SK-N-SH (cell line): ENCODE measurements around the gene PEAK1. TPM values are rescaled to one million over a fixed set of nuclear protein-coding genes. Genes with fewer than 3 reads are reported as not detected.

ENCODE experiments used
- CTCF ChIA-PET: fragments of 300-600, 350-600 bp; formaldehyde crosslinking; extraction: SDS; loops from one replicate; lab custom pipeline; 2021; lab: Yijun Ruan, JAX
- POLR2A ChIA-PET: fragments of 350-600 bp; sonication (Branson Sonifier 250); formaldehyde crosslinking; extraction: SDS; loops from one replicate; lab custom pipeline; 2020; ENCODE audit warnings: antibody characterized with exemption, inconsistent platforms; lab: Yijun Ruan, JAX
- DNase-seq: peaks from one replicate; pipeline ENCODE4 v3.0.0; 2012
- H2AFZ ChIP-seq: fragments of 200-600 bp; sonication (generic); 2 replicates; pipeline ENCODE4 v1.8.1; 2016; ENCODE audit warnings: antibody characterized with exemption, mild to moderate bottlenecking, low read depth
- H3F3A ChIP-seq: fragments of 200-600 bp; sonication (generic); replicated peaks from 2 replicates; pipeline ENCODE3; 2016; ENCODE audit warnings: antibody characterized with exemption, mild to moderate bottlenecking; ENCODE audit not compliant: insufficient read depth
- H3K27ac ChIP-seq, 2 experiments: fragments of 200-500 bp in 1 of 2; fragments of 200-600 bp in 1 of 2; sonication (Bioruptor generic) in 1 of 2; sonication (generic), shearing (Covaris generic) in 1 of 2; 2 replicates each; pipeline versions ENCODE4 v1.5.1 to v1.6.1; 2014 to 2016; ENCODE audit warnings: low read depth in 2 of 2, inconsistent platforms in 1 of 2, low read length in 1 of 2, mild to moderate bottlenecking in 1 of 2, mixed read lengths in 1 of 2
- H3K27me3 ChIP-seq: fragments of 200-600 bp; sonication (generic), shearing (Covaris generic); 2 replicates; pipeline ENCODE4 v1.6.1; 2016; ENCODE audit warnings: mixed run types; ENCODE audit not compliant: insufficient read depth
- H3K36me3 ChIP-seq, 2 experiments: fragments of 200-500 bp in 1 of 2; fragments of 200-600 bp in 1 of 2; sonication (Bioruptor generic) in 1 of 2; sonication (generic) in 1 of 2; replicated peaks in 1 of 2; 2 replicates each; pipeline versions ENCODE3 to v1.5.1; 2014 to 2016; ENCODE audit warnings: low read length in 1 of 2, mild to moderate bottlenecking in 1 of 2; ENCODE audit not compliant: insufficient read depth in 2 of 2, control insufficient read depth in 1 of 2
- H3K4me1 ChIP-seq, 2 experiments: fragments of 200-500 bp in 1 of 2; fragments of 200-600 bp in 1 of 2; sonication (Bioruptor generic) in 1 of 2; sonication (generic), shearing (Covaris generic) in 1 of 2; 2 replicates each; pipeline versions ENCODE4 v1.5.1 to v1.6.1; 2014 to 2016; ENCODE audit warnings: low read depth in 1 of 2, low read length in 1 of 2, mixed run types in 1 of 2; ENCODE audit not compliant: insufficient read depth in 2 of 2, control insufficient read depth in 1 of 2
- H3K4me2 ChIP-seq: fragments of 200-600 bp; sonication (generic), shearing (Covaris generic); 2 replicates; pipeline ENCODE4 v1.6.1; 2017; ENCODE audit warnings: mixed run types
- H3K4me3 ChIP-seq, 2 experiments: fragments of 200-500 bp in 1 of 2; fragments of 200-600 bp in 1 of 2; sonication (Bioruptor generic) in 1 of 2; sonication (generic), shearing (Covaris generic) in 1 of 2; 2 replicates each; pipeline versions ENCODE4 v1.5.1 to v1.8.1; 2014 to 2016; ENCODE audit warnings: low read depth in 2 of 2, inconsistent platforms in 1 of 2, low read length in 1 of 2, mild to moderate bottlenecking in 1 of 2, mixed read lengths in 1 of 2, moderate library complexity in 1 of 2
- H3K79me2 ChIP-seq: fragments of 200-600 bp; sonication (generic); 2 replicates; pipeline ENCODE4 v1.8.1; 2017; ENCODE audit warnings: mild to moderate bottlenecking; ENCODE audit not compliant: insufficient read depth
- H3K9ac ChIP-seq: fragments of 200-600 bp; sonication (generic); 2 replicates; pipeline ENCODE4 v1.6.1; 2017; ENCODE audit warnings: mixed run types
- H3K9me2 ChIP-seq: fragments of 200-600 bp; sonication (generic); 2 replicates; pipeline ENCODE4 v1.6.1; 2017; ENCODE audit warnings: mixed run types
- H3K9me3 ChIP-seq: fragments of 200-600 bp; sonication (generic); 2 replicates; pipeline ENCODE4 v1.6.1; 2017; ENCODE audit warnings: mixed run types, mild to moderate bottlenecking, moderate library complexity
- H4K20me1 ChIP-seq: fragments of 200-600 bp; sonication (generic); 2 replicates; pipeline ENCODE4 v1.6.1; 2017; ENCODE audit warnings: mild to moderate bottlenecking, mixed run types; ENCODE audit not compliant: insufficient read depth
- ELF1 ChIP-seq: IDR thresholded peaks from 2 replicates; pipeline ENCODE4 v1.4.0; 2012
- EZH2phosphoT487 ChIP-seq: fragments of 200-600 bp; sonication (generic); IDR thresholded peaks from 2 replicates; pipeline ENCODE4 v1.6.1; 2017; ENCODE audit warnings: low read depth, mixed run types, mild to moderate bottlenecking, antibody characterized with exemption, moderate library complexity, borderline replicate concordance
- FOSL2 ChIP-seq: IDR thresholded peaks from 2 replicates; pipeline ENCODE4 v1.4.0; 2012; ENCODE audit warnings: low read depth, mild to moderate bottlenecking, moderate library complexity, borderline replicate concordance
- FOXJ3 ChIP-seq: sonication (generic); formaldehyde crosslinking; IDR thresholded peaks from 2 replicates; pipeline ENCODE4 v1.5.1; 2020; ENCODE audit warnings: mild to moderate bottlenecking, missing genetic modification reagents
- GATA2 ChIP-seq: sonication (generic); formaldehyde crosslinking; IDR thresholded peaks from 2 replicates; pipeline ENCODE4 v1.5.0; 2020; ENCODE audit warnings: mild to moderate bottlenecking, missing genetic modification reagents
- MEF2A ChIP-seq: IDR thresholded peaks from 2 replicates; pipeline ENCODE4 v1.4.0; 2012; ENCODE audit warnings: low read depth, borderline replicate concordance
- POLR2AphosphoS5 ChIP-seq: IDR thresholded peaks from 2 replicates; pipeline ENCODE4 v1.6.1; 2012; ENCODE audit warnings: low read depth, low read length
- RAD21 ChIP-seq: IDR thresholded peaks from 2 replicates; pipeline ENCODE4 v1.6.1; 2012; ENCODE audit warnings: mild to moderate bottlenecking, low read length
- RFX5 ChIP-seq: IDR thresholded peaks from 2 replicates; pipeline ENCODE4 v1.6.1; 2012; ENCODE audit warnings: mild to moderate bottlenecking, improper control_type of control experiment, low read length
- RXRA ChIP-seq: IDR thresholded peaks from 2 replicates; pipeline ENCODE4 v1.4.0; 2012; ENCODE audit warnings: low read depth, mild to moderate bottlenecking, borderline replicate concordance
- SIN3A ChIP-seq: IDR thresholded peaks from 2 replicates; pipeline ENCODE4 v1.6.1; 2012; ENCODE audit warnings: low read depth, mild to moderate bottlenecking, low read length, moderate library complexity, borderline replicate concordance
- SMC3 ChIP-seq: IDR thresholded peaks from 2 replicates; pipeline ENCODE4 v1.6.1; 2012; ENCODE audit warnings: low read depth, low read length, improper control_type of control experiment
- TCF12 ChIP-seq: IDR thresholded peaks from 2 replicates; pipeline ENCODE4 v1.4.0; 2012
- WGBS: methylation state at CpG from one replicate; pipeline ENCODE4 v1.1.6; 2017; ENCODE audit warnings: low lambda C conversion rate; 5-methylcytosine and 5-hydroxymethylcytosine counted together
- polyA plus RNA-seq, 3 experiments: library from polyadenylated mRNA; depleted of rRNA; stranded (reverse); fragments of >200 nt; gene quantifications; 2 replicates each; pipeline ENCODE4 v1.2.3, GENCODE V29; 2012
- TF ChIP-seq, protein P1 (sequence below): IDR thresholded peaks from 2 replicates; pipeline ENCODE4 v1.4.0; 2012; ENCODE audit warnings: low read depth
- TF ChIP-seq, protein P2 (sequence below): IDR thresholded peaks from 2 replicates; pipeline ENCODE4; 2012
- TF ChIP-seq, protein P3 (sequence below): IDR thresholded peaks from 2 replicates; pipeline ENCODE4 v1.6.1; 2012; ENCODE audit warnings: mild to moderate bottlenecking, low read depth, low read length, moderate library complexity
- TF ChIP-seq, protein P4 (sequence below): fragments of 200-600 bp; sonication (generic); IDR thresholded peaks from 2 replicates; pipeline ENCODE4 v1.6.1; 2017; ENCODE audit warnings: antibody characterized with exemption, mild to moderate bottlenecking, moderate library complexity
- TF ChIP-seq, protein P5 (sequence below): IDR thresholded peaks from 2 replicates; pipeline ENCODE4 v1.4.0; 2012; ENCODE audit warnings: low read depth, borderline replicate concordance

The PEAK1 gene
- polyA plus RNA-seq, 1 of the 3 experiments (the other 2 are of a cell fraction) = 9.0 TPM

DNA sequence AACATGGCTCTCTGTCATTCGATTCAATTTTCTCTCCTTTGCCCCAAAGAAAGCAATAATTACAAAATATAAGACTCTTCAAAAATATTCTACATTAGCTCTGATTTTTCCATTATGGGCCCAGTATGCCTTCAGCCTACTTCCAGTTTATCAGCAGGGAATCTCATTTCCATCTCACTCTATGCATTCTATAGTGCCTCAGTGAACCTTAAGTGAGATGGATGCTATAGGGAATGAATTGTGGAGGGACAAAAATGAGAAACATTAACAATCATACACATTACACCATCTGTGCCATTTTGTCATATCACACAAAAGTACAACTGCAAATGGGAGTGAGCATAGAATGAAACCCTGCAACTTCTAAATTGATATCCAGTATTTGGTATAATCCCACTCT is 298.3 kb downstream of the PEAK1 start (continued):
- no peak for TF ChIP-seq POLR2AphosphoS5

DNA sequence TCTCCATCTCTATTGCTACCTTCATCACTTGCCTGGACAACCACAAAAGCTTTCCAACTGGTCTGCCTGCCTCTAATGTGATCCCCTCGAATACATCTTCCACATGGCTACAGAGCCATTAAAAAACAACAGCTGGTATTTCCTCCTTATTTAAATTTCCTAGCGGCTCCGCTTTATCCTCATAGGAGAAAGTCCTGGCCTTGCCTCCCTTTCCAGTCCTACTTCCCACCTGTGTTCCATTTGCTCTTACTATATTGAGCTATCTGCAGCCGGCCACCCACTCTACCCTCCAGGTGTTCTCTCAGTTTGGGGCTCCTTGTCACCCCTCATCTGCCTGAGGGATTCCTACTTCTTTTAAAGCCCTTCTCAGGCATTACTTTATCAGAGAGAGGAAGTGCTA is 299.3 kb downstream of the PEAK1 start:
- H2AFZ ChIP-seq = no peak overlapping the region

More for the DNA sequence above, 299.3 kb downstream of the PEAK1 start:
- peaks cover 5% of the 10 kb centered on the region for H3F3A ChIP-seq
- no peak overlapping the region for H3K4me3 ChIP-seq
- peaks cover 9% of the 10 kb centered on the region; the same call in 1 of the 2 replicates for H3K79me2 ChIP-seq
- ChIA-PET CTCF (interaction anchor here (1.1 to 7.1 kb wide), 6 partner anchors 11 to 423 kb away, joined by 4 to 134 read pairs (median 46); no protein-coding TSS in a partner anchor), POLR2A (no interaction called here)
- H3K27me3 ChIP-seq = no peaks in the 10 kb centered on the region
- no peak overlapping the region for H3K9ac ChIP-seq
- no peak overlapping the region for H3K27ac ChIP-seq
- H3K4me2 ChIP-seq = no peak overlapping the region
- WGBS = 94% methylated on average over 4 of the region's 4 CpGs
- no peaks in the 10 kb centered on the region for H3K9me3 ChIP-seq
- H3K9me2 ChIP-seq = no peaks in the 10 kb centered on the region
- H3K36me3 ChIP-seq = no peaks in the 10 kb centered on the region
- peaks cover 7% of the 10 kb centered on the region; the same call in 1 of the 2 replicates for H4K20me1 ChIP-seq
- no peak for DNase-seq
- no peak for TF ChIP-seq MEF2A
- no peak for TF ChIP-seq ELF1
- TF ChIP-seq, protein P1, sequence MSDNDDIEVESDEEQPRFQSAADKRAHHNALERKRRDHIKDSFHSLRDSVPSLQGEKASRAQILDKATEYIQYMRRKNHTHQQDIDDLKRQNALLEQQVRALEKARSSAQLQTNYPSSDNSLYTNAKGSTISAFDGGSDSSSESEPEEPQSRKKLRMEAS = no peak
- TF ChIP-seq FOXJ3 (CRISPR knock-in tag) = no peak
- TF ChIP-seq, protein P2, sequence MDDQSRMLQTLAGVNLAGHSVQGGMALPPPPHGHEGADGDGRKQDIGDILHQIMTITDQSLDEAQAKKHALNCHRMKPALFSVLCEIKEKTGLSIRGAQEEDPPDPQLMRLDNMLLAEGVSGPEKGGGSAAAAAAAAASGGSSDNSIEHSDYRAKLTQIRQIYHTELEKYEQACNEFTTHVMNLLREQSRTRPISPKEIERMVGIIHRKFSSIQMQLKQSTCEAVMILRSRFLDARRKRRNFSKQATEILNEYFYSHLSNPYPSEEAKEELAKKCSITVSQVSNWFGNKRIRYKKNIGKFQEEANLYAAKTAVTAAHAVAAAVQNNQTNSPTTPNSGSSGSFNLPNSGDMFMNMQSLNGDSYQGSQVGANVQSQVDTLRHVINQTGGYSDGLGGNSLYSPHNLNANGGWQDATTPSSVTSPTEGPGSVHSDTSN = no peak
- no peak for TF ChIP-seq SIN3A
- TF ChIP-seq, protein P3, sequence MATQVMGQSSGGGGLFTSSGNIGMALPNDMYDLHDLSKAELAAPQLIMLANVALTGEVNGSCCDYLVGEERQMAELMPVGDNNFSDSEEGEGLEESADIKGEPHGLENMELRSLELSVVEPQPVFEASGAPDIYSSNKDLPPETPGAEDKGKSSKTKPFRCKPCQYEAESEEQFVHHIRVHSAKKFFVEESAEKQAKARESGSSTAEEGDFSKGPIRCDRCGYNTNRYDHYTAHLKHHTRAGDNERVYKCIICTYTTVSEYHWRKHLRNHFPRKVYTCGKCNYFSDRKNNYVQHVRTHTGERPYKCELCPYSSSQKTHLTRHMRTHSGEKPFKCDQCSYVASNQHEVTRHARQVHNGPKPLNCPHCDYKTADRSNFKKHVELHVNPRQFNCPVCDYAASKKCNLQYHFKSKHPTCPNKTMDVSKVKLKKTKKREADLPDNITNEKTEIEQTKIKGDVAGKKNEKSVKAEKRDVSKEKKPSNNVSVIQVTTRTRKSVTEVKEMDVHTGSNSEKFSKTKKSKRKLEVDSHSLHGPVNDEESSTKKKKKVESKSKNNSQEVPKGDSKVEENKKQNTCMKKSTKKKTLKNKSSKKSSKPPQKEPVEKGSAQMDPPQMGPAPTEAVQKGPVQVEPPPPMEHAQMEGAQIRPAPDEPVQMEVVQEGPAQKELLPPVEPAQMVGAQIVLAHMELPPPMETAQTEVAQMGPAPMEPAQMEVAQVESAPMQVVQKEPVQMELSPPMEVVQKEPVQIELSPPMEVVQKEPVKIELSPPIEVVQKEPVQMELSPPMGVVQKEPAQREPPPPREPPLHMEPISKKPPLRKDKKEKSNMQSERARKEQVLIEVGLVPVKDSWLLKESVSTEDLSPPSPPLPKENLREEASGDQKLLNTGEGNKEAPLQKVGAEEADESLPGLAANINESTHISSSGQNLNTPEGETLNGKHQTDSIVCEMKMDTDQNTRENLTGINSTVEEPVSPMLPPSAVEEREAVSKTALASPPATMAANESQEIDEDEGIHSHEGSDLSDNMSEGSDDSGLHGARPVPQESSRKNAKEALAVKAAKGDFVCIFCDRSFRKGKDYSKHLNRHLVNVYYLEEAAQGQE = no peak
- TF ChIP-seq TCF12 = no peak
- TF ChIP-seq RAD21 = no peak
- no peak for TF ChIP-seq FOSL2
- no peak for TF ChIP-seq RFX5
- no peak for TF ChIP-seq POLR2AphosphoS5
- TF ChIP-seq RXRA = no peak
- TF ChIP-seq GATA2 = no peak
- TF ChIP-seq, protein P4, sequence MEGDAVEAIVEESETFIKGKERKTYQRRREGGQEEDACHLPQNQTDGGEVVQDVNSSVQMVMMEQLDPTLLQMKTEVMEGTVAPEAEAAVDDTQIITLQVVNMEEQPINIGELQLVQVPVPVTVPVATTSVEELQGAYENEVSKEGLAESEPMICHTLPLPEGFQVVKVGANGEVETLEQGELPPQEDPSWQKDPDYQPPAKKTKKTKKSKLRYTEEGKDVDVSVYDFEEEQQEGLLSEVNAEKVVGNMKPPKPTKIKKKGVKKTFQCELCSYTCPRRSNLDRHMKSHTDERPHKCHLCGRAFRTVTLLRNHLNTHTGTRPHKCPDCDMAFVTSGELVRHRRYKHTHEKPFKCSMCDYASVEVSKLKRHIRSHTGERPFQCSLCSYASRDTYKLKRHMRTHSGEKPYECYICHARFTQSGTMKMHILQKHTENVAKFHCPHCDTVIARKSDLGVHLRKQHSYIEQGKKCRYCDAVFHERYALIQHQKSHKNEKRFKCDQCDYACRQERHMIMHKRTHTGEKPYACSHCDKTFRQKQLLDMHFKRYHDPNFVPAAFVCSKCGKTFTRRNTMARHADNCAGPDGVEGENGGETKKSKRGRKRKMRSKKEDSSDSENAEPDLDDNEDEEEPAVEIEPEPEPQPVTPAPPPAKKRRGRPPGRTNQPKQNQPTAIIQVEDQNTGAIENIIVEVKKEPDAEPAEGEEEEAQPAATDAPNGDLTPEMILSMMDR = no peak
- TF ChIP-seq, protein P5, sequence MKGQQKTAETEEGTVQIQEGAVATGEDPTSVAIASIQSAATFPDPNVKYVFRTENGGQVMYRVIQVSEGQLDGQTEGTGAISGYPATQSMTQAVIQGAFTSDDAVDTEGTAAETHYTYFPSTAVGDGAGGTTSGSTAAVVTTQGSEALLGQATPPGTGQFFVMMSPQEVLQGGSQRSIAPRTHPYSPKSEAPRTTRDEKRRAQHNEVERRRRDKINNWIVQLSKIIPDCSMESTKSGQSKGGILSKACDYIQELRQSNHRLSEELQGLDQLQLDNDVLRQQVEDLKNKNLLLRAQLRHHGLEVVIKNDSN = no peak
- no peak for TF ChIP-seq SMC3
- no peak for TF ChIP-seq EZH2phosphoT487
- peaks cover 3 to 5% of the 10 kb centered on the region in 2 experiments for H3K4me1 ChIP-seq
